Measurements from ENCODE around the gene EMILIN2. TPM values are rescaled to one million over a fixed set of nuclear protein-coding genes. Genes with fewer than 3 reads are reported as not detected.

The EMILIN2 gene
- total RNA-seq, 1 donor from 2014 or later, result 1.3 TPM

DNA sequence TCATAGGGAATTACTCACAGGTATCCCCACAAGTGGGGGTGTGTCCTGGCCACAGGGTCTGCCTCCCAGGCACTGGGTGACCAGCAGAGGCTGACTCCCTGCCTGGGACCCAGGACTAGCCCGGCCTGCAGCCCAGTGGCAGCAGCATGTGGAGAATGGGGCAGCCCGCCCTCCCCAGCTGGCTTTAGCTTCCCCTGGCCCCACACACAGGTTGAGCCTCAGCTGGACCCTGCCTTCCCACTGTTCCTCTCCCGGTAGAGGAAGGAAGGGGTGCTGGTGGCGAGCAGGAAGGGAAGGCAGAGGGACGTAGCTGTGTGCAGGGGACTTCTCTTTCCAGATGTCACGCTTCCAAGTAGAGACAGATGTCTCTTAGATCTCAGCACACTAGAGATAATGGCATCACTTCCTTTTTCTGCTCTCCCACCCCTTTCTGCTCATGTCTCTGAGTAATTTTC lies 51.4 kb downstream of the EMILIN2 start:
- DNase-seq (ENCODE audit: low read depth in 2 of 2), result no peak

DNA sequence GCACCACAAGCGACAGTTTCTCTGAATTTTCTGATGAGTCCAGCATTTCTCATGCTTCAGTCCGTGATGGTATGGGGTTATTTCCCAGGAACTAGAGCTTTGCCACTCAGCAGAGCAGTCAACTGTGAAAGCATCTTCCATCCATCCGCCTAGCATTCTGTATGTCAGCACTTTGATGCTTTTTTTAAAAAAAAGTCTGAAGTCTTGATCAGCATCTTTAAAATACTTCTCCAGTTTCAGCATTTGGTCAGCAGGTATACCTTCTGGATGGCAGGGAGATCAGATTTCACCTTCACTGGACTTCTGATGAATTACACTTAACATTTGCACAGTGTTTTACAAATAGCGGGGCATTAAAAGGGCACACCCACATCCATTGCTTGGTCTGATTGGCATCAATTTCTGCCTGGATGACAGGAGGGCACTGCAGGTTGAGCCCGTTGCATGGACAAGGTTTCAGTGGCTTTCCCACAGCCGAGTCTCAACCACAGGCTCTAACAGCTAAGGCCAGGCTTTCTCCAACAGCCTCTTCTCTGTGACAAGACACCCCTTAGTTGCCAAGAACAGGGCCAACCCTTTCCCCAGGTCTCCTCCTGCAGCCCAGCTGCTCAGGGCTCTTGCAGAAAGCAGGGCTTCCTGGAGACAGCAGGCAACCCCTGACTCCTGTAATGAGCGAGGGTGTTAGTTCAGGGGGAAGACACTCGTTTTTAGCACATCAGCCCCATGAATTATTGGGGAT lies 54.0 kb downstream of the EMILIN2 start:
- DNase-seq (ENCODE audit: low read depth in 2 of 2), result no peak

DNA sequence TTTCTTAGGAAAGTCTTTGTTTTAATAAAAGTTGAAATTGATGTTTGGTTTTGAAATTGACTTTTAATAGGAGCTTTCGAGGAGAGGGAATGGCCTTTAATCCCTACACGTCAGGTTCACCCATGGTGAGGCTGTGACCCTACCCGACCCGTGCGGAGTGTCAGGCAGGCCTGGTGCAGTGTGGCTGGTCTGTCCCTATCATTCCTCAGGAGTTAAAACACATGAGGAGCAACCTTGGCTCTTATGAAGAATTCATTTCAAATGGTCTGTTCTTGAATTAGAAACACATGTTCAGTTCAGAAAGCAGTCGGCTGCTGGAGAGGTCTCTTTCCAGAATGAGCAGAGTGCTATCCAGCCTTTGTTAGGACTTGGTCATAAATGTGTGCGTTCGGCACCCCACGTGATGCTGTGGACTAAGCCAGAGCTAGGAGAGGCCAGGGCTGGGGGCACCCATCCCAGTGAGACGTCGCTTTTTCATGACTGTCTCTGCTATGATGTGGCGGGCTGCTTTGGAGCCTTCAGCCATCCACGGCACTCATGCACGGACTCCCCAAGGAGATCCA lies 54.7 kb downstream of the EMILIN2 start:
- DNase-seq (ENCODE audit: low read depth in 2 of 2), result no peak

DNA sequence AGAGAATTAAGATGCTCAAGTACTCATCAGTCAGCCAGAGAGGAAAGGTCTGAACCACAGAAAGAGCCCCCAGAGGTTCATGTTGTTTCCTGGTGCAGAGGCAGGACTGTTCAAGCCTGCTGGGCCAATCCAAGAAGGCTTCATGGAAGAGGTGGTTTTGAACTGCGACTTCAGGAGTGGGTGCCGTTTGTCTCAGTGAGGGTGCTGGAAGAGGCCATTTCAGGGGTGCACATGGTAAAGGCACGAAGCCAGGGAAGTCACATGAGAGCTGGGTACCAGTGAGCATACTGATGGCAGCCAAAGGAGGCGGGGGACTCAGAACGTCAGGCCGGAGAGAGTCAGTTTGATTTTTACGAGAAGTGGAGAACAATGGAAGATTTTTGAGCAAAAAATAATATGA lies 55.5 kb downstream of the EMILIN2 start:
- DNase-seq (ENCODE audit: low read depth in 2 of 2), result no peak

DNA sequence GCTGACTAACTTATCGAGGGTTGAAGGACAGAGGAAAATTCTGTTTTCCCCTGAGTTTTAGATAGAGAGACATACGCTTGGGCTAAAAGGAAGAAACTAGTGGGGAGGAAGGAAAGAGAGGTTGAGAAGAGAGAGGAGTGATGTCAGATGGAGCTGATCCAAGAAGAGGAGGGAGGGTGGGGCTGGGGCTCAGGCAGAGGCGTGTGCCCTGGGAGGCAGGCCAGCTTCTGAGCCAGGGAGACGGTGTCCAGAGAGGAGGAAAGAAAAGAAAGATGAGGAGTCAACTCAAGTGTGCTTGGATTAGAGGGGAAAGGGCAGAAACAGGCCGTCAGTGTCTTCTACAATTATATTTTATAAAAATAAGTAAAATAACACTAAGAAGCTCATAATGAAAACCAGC lies 56.2 kb downstream of the EMILIN2 start:
- DNase-seq (ENCODE audit: low read depth in 2 of 2), result peak in 1 of 2 donors; percentile 17

DNA sequence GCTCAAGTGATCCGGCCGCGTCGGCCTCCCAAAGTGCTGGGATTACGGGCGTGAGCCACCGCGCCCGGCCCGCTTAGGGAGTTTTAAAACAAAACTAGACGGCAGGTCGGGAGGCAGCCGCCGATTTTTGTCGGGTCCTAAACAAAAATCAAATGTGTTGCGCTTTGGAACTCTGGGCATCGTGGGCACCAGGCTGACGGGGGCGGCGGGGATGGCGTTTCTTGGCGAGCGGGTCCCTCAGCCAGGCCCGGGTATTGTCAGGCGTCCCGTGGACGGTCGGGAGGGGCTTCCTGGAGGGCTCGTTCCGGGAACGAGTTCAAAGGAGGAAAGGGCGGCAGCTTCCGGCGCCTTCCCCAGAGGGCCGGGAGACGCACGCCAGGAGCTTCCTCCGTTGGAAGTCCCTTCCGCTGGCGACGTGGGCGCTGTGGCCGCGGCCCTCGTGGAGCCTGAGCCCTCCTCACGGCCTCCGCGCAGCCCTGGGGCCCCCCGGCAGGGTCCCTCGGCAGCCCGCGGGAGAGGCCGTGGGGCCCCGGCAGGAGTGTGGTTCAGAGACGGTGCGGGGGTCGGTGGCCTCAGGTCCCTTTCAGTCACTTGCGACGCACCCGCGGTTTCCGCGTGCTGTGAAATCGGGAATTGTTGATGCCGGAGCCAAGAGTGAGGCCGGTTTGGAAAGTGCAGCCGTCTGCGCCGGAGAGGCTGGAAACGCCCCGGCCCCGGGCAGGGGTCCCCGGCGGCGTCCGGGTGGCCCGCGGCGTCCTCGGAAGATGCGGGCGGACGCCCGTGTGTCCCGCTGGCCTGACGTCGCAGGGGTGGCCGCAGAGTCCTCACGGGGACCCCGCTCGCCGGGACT lies 59.3 kb downstream of the EMILIN2 start:
- peak in 1 of 2 donors; percentile 61 for DNase-seq (ENCODE audit: low read depth in 2 of 2)

DNA sequence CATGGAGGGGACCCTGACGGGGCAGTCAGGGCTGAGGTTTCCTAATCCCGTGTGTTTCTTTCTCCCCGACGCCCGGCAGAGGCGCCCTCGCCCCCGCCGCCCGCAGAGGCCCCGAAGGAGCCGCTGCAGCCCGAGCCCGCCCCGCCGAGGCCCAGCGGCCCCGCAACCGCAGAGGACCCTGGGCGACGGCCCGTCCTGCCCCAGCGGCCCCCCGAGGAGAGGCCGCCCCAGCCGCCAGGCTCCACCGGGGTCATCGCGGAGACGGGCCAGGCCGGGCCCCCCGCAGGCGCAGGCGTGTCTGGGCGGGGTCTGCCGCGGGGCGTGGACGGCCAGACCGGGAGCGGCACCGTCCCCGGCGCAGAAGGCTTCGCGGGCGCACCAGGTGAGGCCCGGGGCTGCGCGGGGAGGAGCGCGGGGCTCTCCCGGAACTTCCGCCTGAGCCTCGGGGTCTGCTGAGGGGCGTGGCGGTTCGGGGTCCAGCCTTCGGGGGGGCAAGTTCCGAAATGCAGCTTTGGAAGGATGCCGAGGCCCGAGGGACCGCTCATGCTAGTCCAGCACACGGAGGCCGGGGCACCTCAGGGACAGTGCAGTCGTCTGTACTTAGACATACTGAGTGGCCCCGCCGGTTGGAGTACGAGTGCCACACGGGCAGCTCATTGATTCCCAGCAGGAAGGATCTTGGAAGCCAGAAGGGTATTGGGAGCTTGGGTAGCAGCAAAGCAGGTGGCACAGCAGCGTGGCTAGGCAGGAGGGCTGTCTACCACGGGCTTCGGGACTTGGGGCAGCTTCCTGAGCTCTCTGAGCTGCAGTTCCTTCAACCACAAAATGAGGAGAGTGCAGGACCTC lies 60.1 kb downstream of the EMILIN2 start:
- DNase-seq (ENCODE audit: low read depth in 2 of 2), result no peak

DNA sequence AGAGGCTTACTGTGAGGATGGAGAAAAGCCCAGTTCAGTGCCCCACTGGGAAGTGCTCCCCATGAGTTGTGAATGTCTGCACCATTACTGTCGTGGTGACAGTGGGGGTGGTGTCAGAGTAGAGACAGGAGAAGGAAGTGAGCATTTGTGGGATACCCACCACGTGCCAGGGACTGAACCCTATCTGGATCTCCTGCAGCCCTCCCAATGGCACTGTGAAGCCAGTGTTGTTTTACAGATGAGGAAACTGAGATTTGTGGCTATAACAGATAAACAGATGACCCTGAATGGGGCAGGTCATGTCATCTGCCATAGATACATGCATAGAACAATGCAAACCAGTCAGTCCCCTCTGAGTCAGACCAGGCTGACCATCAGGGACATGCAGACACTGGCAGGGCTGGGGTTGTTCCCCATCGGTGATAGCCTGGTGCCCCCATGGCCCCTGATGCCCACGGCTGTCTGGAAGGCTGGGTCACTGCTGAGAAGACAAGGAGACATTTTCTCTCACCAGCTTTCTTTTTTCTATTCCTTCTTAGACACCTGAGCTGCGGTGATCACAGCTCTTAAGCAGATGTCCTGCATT lies 60.8 kb downstream of the EMILIN2 start:
- DNase-seq (ENCODE audit: low read depth in 2 of 2), result no peak

DNA sequence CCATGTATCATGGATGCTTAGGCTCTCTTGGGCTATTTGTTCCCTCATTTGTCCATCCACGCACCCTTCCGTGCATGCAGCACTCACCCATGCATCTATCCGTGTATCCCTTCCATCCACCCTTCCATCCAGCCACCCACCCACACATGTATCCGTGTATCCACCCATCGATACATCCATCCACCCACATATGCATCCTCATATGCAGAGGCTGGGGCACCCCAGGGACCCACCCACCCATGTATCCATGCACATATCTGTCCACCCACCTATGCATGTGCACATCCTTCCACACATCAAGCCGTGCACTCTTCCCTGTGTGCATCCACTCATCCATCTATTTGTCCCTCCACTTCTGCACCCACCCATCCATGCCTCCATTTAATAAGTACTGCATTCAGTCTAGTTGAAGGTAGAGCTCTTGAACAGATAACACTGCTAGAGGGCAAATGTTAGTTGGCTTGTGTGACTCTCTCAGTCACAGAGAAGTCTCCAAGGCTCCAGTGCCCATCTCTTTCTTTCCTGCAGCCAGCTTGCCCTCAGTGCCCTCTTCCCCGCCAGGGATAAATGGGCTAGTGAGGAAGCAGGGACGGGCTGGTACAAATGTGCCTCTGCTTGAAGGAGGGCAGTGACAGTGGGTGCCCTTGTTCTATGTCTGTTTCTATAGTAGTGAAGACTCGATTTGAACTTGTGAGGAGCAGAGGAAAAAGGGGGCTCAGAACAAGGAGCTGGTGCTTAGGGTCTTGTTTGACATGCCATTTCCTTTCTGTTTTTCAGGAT lies 61.5 kb downstream of the EMILIN2 start:
- no peak for DNase-seq (ENCODE audit: low read depth in 2 of 2)

DNA sequence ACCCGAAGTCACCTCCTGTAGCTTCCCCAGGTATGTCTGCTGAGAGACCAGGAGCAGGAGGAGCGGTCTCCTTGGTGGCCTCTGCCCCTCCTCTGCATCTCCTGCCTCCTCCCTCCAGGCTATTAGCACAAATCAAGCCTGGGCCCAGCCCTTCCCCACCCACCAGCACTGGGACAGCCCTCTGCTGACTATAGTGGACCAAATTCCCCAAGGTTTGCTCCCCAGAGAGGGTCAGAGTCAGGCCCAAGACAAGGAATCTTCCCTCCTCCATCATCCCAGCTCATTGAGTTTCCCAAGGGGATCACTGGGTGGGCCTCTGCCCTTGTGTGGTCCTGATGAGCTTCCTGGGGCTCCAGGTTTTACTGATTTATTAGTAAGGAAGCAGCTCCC lies 62.1 kb downstream of the EMILIN2 start:
- DNase-seq (ENCODE audit: low read depth in 2 of 2), result no peak

DNA sequence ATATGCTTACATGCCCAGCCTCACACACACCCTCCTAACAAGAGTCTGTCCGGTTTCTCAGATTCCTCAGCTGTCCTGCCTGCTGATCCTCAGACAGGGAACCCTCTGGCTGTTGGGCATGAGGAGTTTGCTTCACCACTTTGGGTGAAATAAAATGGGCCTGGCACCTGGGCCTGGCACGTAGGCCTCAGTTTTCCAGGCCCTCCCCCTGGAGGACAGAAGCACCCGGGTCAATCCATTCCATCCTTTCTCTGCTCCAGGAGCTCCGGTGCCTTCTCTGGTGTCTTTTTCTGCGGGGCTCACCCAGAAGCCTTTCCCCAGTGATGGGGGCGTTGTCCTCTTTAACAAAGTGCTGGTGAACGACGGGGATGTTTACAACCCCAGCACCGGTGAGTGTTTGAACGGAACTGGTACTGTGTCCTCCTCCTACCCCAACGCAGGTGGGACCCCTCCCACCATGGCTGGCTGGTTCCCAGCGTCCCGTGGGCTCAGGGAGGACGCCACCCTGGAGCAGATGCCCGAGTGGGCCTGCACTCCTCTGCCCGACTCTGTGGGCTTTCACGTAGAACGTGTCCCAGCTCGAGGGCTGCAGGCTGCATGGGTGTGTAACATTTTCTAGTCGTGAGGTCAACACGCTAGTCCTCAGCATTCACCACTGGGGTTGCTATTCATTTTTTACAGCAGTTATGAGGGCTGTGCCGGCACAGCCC lies 62.8 kb downstream of the EMILIN2 start:
- no peak for DNase-seq (ENCODE audit: low read depth in 2 of 2)

DNA sequence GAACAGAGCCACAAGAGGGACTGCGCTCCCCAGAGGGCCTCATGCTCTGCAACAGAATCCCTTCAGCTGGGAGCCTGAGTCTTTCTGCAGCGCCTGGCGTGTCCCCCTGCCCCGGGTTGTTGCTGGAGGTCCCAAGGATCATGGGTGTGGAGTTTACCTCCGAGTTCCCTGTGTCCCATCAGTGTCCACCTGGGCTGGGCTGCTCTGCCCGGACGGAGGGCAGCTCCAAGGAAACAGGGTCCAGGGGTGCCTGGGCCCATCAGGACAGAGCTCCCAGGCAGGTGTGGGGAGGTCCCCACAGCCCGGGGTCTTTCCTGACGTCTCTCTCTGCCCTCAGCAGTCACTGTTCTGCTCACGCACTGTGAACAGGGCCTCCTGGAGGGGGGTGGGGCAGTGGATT lies 63.5 kb downstream of the EMILIN2 start:
- DNase-seq (ENCODE audit: low read depth in 2 of 2), result no peak

DNA sequence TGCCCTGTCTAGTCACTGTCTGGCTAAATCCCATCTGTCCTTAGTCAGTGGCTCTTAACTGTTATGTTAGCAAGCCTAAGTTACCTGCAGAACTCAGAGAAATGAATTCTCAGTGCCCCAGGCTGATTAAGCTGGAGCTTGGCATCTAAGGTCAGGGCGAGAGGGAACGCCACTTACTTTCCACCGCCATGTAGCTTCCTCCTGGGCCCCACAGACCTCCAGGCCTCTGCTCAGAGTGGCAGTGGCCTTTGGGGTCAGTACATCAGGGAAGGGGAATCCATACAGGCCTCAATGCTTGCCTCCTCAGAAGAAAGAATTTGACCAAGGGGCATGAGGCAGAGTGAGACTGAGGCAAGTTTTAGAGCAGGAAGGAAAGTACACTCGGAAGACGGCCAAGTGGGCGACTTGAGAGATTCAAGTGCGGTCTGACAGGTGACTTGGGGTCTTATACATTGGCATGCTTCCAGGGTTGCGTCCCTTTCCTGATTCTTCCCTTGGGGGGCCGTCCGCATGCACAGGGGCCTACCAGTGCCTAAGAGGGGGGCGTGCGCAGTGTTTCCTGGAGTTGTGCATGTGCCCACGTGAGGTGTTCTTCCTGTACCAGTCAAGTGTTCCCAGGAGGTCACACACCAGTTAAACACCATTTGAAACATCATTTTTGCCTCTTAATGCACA lies 64.1 kb downstream of the EMILIN2 start:
- DNase-seq (ENCODE audit: low read depth in 2 of 2), result no peak

DNA sequence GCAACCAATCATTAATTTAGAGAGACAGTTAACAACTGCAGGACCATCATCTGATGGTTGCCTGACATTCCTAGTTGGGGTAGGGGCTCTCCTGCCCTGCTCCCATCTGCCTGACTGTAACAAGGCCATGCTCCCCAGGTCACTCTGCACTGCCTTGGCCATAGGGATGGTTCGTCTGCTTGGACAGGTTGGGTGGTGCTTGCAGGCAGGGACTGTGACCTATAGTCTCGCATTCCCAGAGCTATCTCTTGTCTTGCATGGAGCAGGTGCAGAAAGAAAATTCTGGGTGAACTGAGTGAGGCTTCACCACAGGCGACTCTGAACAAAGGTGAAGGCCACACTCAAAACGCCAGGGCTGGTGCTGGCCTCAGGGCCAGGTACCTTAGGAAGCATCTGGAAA lies 64.7 kb downstream of the EMILIN2 start:
- DNase-seq (ENCODE audit: low read depth in 2 of 2), result no peak

DNA sequence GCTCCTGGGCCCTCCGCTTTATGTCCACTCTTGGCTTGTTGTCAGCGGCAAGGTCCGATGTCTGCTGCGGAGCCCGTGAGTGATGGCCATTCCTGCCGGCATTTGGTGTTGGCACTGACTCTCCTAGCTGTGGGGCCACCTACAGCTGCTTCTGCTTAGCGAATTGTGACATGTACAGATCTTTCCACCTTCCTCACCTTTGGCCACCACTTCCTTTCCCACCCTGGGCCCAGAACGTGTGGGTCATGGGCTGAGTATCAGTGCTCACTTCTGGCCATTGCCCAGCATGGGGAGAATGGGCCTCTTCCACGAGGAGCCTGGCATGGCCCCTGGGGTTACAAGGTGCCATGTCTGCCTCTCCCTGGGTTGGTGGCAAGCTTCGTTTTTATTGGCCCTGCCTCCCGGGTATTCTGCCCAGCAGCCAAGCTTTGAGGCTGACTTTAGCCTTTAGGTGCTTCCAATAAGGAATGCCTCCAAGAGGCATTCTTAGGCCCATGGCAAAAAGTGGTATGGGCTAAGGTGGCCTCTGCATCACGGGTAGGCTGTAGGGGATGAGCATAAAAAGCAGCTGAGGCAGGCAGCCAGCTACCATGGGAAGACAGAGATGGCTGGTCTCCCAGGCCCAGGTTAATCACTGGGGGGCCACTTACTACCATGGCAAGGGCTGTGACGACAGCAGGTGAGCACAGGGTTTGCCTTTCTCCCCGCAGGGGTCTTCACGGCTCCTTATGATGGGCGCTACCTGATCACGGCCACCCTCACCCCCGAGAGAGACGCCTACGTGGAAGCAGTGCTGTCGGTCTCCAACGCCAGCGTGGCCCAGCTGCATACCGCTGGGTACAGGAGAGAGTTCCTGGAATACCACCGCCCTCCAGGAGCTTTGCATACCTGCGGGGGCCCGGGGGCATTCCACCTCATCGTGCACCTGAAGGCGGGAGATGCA lies 65.8 kb downstream of the EMILIN2 start:
- DNase-seq (ENCODE audit: low read depth in 2 of 2), result no peak

DNA sequence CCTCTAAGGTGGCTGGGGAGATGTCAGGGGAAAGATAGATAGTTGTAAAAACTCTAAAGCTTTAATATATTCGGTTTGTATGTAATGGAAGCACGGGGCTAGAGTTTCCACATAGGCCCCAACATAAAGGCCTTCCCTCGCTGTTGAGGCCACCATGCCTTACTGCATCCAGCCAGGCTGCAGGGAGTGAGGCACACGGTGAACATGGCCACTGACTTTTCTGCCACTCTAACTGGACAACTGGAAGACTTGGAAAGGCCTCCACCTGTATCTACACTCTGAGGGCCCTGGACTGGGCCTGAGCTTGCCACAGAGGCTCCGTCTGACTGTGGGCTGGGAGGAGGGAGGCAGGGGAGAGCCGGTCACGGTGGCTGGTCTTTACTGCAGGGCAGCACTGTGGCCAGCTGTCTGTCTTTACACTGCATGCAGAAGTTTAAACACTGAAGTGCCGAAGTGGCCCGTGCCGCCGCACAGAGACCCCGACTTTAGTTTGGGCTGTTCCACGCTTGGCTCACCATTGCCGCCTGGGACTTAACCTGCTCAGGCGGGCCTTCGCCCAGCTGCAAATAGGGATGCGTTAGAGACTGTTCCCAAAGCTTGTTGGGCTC lies 66.7 kb downstream of the EMILIN2 start:
- no peak for DNase-seq (ENCODE audit: low read depth in 2 of 2)

DNA sequence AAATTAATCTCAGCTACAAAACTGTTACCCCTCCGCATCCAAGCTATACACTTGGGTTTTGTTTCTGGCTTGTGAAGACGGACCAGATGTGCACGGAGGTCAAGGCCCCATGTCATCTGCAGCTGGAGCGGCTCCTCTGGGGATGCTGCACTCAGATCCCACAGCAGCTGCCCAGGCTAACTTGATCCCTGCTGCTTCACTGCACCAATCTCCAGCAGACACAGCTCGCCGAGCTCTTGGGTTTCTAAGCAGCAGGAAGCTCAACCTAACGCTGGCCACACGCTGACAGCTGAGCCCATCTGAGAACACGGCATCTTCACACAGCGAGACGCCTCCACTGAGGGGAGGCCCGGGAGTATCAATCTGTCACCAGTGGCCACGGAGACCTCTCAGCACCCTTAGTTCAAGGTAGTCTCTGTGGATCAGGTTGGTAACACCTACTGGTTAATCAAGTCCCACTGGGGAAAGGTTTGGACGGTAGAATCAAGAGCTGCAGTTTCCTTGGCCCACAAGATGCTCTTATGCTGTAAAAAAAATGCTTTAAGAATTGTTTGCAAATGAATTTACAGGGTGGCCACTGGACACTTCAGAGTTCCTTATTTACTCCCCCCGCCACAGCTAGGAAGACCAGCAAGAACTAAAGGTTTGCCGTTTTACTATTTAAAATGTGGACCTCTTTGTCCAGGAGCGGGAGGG lies 67.5 kb downstream of the EMILIN2 start:
- DNase-seq (ENCODE audit: low read depth in 2 of 2), result no peak

Data from dermis microvascular lymphatic vessel endothelial cell (primary cell).